NOMO-1 (cell line): ENCODE results near the gene DPM2.

Experiments used
- DNase-seq, 2 experiments: peaks; one replicate each; lab custom pipeline; 2025; ENCODE audit not compliant: unreplicated experiment in 2 of 2; lab: John Stamatoyannopoulos, UW

DPM2 gene

DNA sequence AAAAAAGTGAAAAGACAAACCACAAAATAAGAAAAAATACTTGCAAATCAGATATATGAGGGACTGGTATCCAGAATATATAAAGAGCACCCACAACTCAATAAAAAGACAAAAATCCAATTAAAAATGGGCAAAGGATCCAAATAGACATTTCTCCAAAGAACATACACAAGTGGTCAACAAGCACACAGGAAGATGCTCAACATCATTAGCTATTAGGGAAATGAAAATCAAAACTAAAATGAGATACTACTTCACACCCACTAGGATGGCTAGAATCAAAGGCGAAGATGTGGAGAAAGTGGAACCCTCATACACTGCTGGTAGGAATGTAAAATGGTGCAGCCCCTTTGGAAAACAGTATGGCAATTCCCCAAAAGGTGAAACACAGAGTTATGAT lies 21.1 kb upstream of the DPM2 start:
- DNase-seq, result no peak

GRCh38 chr9:127955294-127956015 lies 17.8 kb upstream of the DPM2 start:
- peak in 1 of 2 experiments; percentile 34 for DNase-seq

DNA sequence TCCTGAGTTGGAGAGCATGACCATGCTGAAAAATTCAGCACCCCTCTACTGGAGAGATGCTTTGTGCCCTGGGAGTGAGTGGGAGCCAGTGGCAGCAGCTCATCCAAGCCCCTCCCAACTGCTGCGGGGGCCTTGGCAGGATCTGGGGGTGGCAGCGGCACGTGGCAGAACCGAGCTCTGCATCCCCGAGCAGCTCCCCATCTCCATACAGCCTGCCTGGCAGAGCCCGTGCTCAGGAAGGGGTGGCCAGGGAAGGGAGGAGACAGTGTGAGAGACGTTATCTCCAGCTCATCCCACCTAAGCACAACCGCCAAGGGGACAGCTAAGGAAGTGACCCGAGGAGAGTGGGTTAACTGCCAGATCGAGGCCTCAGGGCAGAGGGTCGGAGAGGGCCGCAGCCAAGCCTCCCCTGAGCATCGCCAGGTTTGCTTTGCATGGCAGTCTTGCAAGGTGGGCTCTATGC lies 17.2 kb upstream of the DPM2 start:
- no peak for DNase-seq

- no peak for DNase-seq
These were observed 16.3 kb upstream of the DPM2 start for GRCh38 chr9:127953768-127954505.

- DNase-seq, result no peak
These were observed 15.5 kb upstream of the DPM2 start for GRCh38 chr9:127953154-127953553.

- no peak for DNase-seq
These were observed 13.0 kb upstream of the DPM2 start for GRCh38 chr9:127950513-127951289.

GRCh38 chr9:127949827-127950512 lies 12.3 kb upstream of the DPM2 start:
- no peak for DNase-seq

- DNase-seq, result no peak
These were observed 10.4 kb upstream of the DPM2 start for GRCh38 chr9:127947841-127948710.

DNA sequence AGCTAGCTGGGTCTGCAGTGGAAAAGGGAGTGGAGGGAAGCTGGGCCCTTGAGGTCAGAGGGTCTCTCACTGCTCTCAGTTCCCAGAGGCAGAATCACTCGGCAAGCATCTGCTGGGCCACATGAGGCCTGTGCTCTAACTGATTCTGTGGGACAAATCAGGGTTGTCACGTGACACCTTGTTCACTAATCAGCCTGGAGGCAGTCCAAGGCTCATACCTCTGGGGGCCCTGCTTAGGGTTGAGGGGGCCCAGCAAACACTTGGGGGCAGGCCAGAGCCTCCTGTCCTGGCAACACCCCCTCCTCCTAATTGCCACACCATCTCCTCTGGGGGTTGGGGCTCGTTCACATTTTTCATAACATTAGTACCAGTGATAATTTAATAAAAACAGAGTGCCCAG lies 9.1 kb upstream of the DPM2 start:
- no peak for DNase-seq

DNA sequence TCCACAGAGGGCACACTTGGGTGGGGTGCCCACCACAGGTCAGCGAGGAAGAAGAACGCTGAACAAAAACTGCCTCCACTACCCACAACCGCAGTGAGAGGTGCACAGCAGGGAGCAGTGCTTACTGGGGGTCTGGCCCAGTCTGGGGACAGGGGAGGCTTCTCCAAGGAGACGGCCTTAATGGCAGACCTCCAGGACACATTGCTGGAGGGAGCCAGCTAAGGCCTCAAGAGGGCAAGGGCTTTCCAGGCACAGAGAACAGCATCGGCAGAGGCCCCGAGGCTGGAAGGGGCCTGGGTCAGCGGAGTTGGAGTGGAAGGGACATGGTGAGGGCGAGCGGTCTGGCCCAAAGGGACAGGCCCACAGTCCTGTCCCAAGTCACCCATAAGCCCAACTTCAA lies 8.3 kb upstream of the DPM2 start:
- DNase-seq, result no peak

DNA sequence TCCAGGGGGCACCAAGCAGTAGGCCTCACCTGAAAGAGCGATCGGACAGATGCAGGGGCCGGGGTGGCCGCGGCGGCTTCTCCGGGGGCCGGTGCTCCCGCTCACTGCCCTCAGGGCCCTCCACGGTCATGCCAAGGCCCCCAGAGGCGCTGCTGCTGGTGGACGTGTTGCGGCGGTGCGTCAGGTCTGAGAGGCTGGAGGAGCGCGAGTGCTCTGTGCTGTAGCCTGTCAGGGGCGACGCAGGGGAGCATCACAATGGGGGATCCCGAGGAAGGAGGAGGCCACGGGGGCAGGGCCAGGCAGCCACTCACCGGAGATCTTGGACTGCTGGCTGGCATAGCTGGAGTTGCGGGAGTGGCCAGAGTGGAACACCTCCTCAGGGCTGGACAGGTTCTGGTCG lies 7.7 kb upstream of the DPM2 start:
- no peak for DNase-seq

DNA sequence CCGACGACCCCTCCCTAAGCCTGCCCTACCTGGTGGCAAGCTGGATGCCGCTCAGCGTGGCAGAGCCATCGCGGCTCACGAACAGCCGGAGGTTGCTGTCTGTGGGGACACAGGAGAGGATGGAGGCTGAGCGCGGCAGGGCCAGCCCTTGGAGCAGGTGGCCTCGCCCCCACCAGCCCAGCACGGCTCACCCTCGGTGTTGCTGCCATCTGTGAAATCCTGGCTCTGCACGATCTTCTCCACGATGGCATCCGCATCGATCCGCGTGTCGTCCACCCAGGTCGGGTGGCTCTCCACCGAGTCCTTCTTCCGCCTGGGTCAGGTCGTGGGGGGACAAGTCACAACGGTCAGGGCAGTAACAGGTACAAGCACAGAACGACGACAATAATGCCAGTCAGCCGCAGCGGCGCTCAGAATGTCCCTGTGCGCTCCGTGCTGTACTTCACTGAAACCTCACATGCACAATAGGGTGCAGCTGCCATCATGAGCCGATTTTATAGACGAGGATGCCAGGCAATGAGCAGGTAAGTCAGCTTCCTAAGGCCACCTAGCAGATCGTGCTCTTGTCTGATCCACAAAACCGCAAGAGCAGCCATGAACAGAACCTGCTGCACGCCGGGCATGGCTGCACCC lies 7.0 kb upstream of the DPM2 start:
- DNase-seq, result no peak

DNA sequence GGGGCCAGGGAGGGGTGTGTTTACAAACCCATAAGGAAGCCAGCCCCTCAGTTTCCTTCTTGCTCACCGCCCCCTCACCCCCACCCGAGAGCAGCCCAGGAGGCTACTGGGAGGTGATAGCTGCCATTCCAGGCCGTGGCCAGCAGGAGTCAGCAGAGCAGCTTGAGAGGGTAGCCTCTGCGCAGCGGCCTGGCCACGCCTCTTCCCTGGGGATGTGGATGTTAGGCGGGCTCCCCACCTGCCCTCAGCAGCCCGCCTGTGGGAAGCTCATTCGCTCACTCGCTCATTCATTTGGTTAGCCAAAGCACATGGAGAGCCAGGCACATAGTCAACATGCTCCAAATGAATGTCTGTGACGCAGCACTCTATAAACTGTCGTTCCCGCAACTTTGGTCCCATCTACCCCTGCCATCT lies 6.1 kb upstream of the DPM2 start:
- DNase-seq, result peak; percentile 58 to 67

DNA sequence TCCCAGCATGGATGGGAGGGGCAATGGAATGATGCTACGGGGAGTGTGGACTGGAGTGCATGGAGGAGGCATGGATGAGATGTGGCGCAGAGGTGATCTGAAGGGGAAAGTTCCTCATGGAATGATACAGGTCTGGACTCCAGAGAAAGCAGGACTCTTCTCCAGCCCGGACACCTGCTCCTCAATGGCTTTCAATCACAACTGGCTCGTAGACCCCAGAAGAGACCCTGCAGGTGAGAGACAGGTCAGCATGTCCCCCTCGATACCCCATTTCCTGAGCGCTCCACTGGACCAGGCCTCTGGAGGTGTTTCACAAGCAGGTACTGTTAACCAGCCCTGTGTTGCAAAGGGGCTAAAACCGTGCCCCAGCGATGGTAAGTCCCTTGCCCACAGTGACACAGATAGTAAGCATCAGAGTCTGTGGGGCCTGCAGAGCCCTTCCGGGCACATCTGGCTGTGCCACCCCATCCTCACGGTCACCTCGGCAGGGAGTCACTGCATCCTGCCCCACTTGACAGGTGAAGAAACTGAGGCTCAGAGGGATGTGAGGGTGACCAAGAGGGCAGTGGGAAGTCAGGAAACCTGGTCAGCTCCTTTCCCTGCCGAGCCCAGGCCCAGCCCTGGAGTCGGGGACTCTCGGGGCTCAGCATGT lies 5.5 kb upstream of the DPM2 start:
- DNase-seq, result no peak

- DNase-seq, result peak; percentile 44 to 74
These were observed 4.8 kb upstream of the DPM2 start for GRCh38 chr9:127942216-127943010.

GRCh38 chr9:127941961-127942215 lies 4.2 kb upstream of the DPM2 start:
- DNase-seq, result no peak

DNA sequence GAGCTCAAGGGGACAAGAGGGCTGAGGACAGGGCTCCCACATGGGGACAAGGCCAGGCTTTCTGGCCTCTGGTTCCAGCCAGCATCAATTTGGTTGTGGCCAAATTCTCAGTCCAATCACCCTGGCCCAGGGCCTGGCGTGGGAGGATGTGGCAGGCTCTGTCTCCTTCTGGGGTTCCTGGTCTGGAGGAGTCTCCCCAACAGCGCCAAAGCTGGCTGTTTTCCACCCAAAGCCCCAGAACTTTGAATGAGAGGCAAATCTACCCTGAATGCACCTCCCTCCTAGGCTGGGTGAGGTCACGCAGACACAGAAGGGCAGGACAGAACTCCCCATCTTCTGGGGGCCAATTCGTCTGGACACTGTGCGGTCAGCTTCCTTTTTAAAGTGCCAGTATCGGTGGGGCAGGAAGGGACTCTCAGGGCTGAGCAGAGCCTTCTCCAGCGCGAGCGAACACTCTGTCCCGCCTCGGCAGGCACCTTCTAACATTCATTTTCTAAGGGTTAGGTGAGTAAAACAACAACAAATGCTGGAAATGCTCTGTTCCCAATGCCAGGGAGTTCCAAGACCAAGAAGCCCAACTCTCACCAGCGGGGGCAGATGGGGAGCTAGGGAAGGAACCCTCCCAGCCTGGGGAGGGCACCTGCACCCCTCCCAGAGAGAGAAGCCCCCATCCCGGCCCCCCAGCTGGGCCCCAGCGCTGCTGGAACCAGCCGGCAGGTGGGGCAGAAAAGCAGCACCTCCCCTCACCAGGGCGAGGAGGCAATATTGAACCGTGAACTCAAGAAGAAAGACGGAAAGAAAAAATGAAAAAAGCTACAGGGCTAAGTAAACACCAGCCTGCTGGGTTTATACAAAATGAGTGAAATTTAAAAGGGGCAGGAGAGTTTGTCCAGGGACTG lies 3.7 kb upstream of the DPM2 start:
- DNase-seq, result no peak

DNA sequence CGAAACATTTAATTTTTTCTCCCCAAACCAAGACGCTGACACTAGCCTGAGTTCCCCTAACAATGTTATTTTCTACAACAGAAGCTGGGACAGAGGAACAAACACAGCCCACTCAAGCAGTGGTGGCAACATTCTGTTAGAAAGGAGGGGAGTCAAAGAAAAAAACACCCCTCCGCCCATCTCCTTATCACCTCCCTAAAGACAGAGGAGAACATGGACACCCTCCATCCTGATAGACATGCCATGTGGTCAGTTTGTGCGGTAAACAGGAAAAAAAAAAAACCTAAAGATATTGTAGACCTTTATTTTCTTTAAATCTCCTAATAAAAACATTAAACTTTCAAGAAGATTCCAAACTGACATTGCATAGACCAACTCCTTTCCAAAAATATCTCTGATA lies 2.9 kb upstream of the DPM2 start:
- no peak for DNase-seq
